Mucosa of gallbladder (tissue), 1 donor: ENCODE results near the gene ZNF283. TPM values are rescaled to one million over a fixed set of nuclear protein-coding genes. Genes with fewer than 3 reads are reported as not detected.
"Not testable (repeated sequence)": the region's sequence is repeated elsewhere in the genome, so short reads cannot be mapped to it uniquely, and the experiment has no call there.

Experiments
- DNase-seq: peaks from one replicate; pipeline ENCODE4 v3.0.0-alpha.2; 2020; ENCODE audit warnings: low spot score
- total RNA-seq: library from RNA; stranded (reverse); gene quantifications from one replicate; pipeline ENCODE4 v1.2.1, GENCODE V29; 2021
- donor health status: DM: no; HTN: no; CAD: no.

The ZNF283 gene
- total RNA-seq, 1 donor from 2014 or later: 10.3 TPM

DNA sequence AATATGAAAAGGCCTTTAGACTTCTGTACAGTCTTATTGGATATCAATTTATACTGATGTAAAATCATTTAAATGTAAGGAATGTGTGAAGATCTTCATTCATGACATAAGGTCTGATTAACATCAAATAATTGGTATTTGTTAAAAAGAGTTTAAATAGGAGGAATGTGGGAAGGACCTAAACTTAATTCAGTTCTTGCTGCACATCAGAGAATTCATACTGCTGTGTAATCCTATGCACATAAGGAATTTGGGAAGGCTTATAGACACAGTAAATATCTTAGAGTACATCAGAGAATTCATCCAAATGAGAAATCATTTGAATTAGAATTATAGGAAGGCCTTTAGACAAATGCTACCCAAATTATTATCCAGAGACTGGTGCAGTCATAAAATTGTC is 21.7 kb downstream of the ZNF283 start:
- DNase-seq: no peak

DNA sequence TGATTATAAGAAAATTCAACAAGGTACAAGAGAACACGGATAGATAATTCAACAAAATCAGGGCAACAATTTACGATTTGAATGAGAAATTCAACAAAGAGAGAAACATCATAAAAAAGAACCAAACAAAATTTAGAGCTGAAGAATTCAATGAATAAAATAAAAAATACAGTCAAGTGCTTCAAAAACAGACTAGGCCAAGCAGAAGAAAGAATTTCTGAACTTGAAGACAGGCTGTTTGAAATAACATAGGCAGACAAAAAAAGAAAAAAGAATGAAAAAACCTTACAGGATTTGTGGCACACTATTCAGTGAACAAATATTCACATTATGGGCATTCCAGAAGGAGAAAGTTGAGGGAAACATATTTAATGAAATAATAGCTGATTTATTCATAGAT is 31.1 kb downstream of the ZNF283 start:
- no peak for DNase-seq

DNA sequence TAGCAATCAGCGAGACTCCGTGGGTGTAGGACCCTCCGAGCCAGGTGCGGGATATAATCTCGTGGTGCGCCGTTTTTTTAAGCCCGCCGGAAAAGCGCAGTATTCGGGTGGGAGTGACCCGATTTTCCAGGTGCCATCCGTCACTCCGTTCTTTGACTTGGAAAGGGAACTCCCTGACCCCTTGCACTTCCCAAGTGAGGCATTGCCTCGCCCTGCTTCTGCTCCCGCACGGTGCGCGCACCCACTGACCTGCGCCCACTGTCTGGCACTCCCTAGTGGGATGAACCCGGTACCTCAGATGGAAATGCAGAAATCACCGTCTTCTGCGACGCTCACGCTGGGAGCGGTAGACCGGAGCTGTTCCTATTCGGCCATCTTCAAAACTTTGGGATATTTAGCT is 39.8 kb downstream of the ZNF283 start:
- DNase-seq: not testable (repeated sequence)

DNA sequence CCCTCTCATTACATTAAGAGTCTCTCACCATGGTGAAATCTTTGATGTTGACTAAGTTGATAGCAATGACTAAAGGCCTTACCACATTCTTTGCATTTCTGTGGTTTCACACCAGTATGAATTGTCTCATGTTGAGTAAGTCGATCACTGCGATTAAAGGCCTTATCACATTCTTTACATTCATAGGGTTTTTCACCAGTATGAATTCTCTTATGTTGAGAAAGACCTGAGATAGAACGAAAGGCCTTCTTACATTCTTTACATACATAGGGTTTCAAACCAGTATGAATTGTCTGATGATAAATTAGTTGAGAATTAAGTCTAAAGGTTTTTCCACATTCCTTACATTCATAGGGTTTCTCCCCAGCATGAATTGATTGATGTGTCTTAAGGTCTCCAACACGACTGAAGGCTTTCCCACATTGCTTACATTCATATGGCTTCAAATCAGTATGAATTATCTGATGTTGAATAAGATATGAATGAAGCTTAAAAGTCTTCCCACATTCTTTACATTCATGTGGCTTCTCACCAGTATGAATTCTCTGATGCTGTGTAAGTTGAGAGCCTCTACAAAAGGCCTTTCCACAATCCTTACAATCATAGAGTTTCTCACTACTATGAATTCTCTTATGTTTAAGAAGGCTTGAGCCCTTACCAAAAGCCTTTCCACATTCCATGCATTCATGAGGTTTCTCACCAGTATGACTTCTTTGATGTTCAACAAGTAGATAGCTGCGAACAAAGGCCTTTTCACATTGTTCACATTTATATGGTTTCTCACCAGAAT is 45.6 kb downstream of the ZNF283 start:
- DNase-seq: no peak

DNA sequence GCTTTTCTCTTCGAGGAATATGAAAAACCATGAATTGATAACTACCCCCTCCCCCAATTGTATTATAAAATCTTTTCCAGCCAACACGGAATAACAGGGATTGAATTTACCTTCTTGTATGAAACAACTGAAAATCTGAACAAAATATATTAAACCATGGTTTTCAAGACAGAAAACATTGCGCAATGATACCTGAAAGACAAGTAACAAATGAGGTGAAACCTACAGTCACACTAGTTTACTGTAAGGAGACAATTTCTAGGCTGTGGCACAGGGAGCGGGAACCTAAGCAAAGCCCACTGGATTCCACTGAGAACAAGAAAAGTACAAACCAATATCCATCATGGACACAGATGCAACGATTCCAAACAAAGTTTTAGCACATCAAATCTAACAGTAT is 53.4 kb downstream of the ZNF283 start:
- no peak for DNase-seq

DNA sequence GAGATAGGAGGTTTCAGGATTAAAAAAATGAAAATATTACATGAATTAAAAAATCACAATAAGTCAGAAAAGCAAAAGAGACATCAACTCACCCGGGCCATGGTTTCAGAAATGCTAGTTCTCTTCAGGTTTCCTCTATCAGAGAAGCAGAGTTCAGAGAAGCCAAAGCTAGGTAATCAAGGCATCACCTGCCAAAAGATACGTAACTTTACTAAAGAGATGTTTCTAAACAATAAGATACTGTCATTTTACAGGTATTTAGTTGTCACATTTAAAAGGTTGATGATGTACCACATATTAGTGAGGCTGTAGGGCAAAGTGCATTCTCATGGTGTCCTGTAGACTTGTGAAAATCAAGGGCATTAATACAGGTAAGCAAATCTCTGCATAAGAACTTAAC is 56.7 kb downstream of the ZNF283 start, which contains the start of gene ZNF404:
TSS of gene ZNF404 (minus strand) at position 101 of the 400 bp plus-strand sequence.
- DNase-seq: no peak

DNA sequence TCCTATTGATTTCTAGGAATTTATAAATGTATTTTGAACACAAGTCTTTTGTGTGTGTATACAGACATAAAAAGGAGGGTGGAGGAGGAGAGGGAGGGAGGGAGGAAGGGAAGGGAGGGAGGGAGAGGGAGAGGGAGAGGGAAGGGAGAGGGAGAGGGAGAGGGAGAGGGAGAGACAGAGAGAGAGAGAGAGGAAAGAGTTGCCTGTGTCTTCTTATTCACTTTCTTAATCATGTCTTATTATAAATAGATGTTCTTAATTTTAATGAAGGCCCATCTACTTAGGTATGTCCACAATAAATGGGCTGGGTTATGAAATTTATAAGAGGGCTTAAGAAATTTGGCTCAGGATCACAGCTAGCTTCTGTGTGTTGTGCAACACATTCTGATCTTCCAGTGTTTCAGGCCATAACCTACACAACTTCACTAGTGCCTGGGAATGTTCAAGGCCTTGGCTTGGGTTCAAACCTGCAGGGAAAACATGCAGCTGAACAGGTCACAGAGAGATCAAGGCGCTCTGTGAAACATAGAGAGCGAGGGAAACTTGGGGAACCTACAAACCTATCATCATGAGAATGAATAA is 68.7 kb downstream of the ZNF283 start:
- no peak for DNase-seq

Other genes with a start within 250 kb of the ZNF283 start
- gene IRGQ, start 231.2 kb upstream of the ZNF283 start, total RNA-seq: 35.7 TPM
- gene ZNF576, start 230.7 kb upstream of the ZNF283 start, total RNA-seq: 17.9 TPM
- 0.52 TPM for gene SRRM5, start 215.2 kb upstream of the ZNF283 start, total RNA-seq
- 54.4 TPM for gene ZNF428, start 207.7 kb upstream of the ZNF283 start, total RNA-seq
- 20.6 TPM for gene CADM4, start 187.5 kb upstream of the ZNF283 start, total RNA-seq
- gene PLAUR, start 157.2 kb upstream of the ZNF283 start, total RNA-seq: 46.3 TPM
- not detected for gene IRGC, start 111.2 kb upstream of the ZNF283 start, total RNA-seq
- 71.4 TPM for gene SMG9, start 72.4 kb upstream of the ZNF283 start, total RNA-seq
- 10.5 TPM for gene KCNN4, start 46.3 kb upstream of the ZNF283 start, total RNA-seq
- gene LYPD5, start 24.9 kb upstream of the ZNF283 start, total RNA-seq: 1.6 TPM
- 5.6 TPM for gene ZNF404, start 56.6 kb downstream of the ZNF283 start, total RNA-seq
- gene ZNF45, start 108.0 kb downstream of the ZNF283 start, total RNA-seq: 17.6 TPM
- gene ZNF221, start 123.9 kb downstream of the ZNF283 start, total RNA-seq: 7.5 TPM
- 7.6 TPM for gene ZNF155, start 156.9 kb downstream of the ZNF283 start, total RNA-seq
- gene ZNF230, start 175.6 kb downstream of the ZNF283 start, total RNA-seq: 5.7 TPM
- gene ZNF222, start 198.1 kb downstream of the ZNF283 start, total RNA-seq: 4.1 TPM
- 8.1 TPM for gene ZNF223, start 224.7 kb downstream of the ZNF283 start, total RNA-seq
- gene ZNF284, start 244.8 kb downstream of the ZNF283 start, total RNA-seq: 3.7 TPM